ENCODE data around the gene IL3.
A peak's percentile ranks its signal among the peaks of the same experiment; 100 is the strongest.

Gene IL3

GRCh38 chr5:132064738-132065331 is 4.4 kb downstream of the IL3 start:
- peak; percentile 84 for DNase-seq (ENCODE audit: low read depth)
- H3K4me3 ChIP-seq (ENCODE audit: low read depth, low read length) = no peak overlapping the region
- peak; percentile 99 for TF ChIP-seq CTCF (IDR thresholded peaks at IDR 0.05; ENCODE audit: insufficient read depth, low read depth, low read length, missing control alignments)

GRCh38 chr5:132065351-132065937 is 5.0 kb downstream of the IL3 start:
- DNase-seq (ENCODE audit: low read depth) = peak; percentile 73
- TF ChIP-seq CTCF (IDR thresholded peaks at IDR 0.05; ENCODE audit: insufficient read depth, low read depth, low read length, missing control alignments) = peak; percentile 57
- H3K4me3 ChIP-seq (ENCODE audit: low read depth, low read length) = no peak overlapping the region

GRCh38 chr5:132065951-132066701 is 5.7 kb downstream of the IL3 start:
- no peak for DNase-seq (ENCODE audit: low read depth)
- no peak overlapping the region for H3K4me3 ChIP-seq (ENCODE audit: low read depth, low read length)
- no peak for TF ChIP-seq CTCF (IDR thresholded peaks at IDR 0.05; ENCODE audit: insufficient read depth, low read depth, low read length, missing control alignments)

GRCh38 chr5:132066871-132067270 is 6.4 kb downstream of the IL3 start:
- no peak for DNase-seq (ENCODE audit: low read depth)
- no peak for TF ChIP-seq CTCF (IDR thresholded peaks at IDR 0.05; ENCODE audit: insufficient read depth, low read depth, low read length, missing control alignments)
- no peak overlapping the region for H3K4me3 ChIP-seq (ENCODE audit: low read depth, low read length)

GRCh38 chr5:132067451-132067850 is 7.0 kb downstream of the IL3 start:
- no peak overlapping the region for H3K4me3 ChIP-seq (ENCODE audit: low read depth, low read length)
- TF ChIP-seq CTCF (IDR thresholded peaks at IDR 0.05; ENCODE audit: insufficient read depth, low read depth, low read length, missing control alignments) = no peak
- no peak for DNase-seq (ENCODE audit: low read depth)

- H3K4me3 ChIP-seq (ENCODE audit: low read depth, low read length) = no peak overlapping the region
- TF ChIP-seq CTCF (IDR thresholded peaks at IDR 0.05; ENCODE audit: insufficient read depth, low read depth, low read length, missing control alignments) = no peak
- no peak for DNase-seq (ENCODE audit: low read depth)
These were observed 7.7 kb downstream of the IL3 start for GRCh38 chr5:132067941-132068808.
